ENCODE data around the gene ACTR1A.

- TF ChIP-seq EP300 (IDR thresholded peaks at IDR 0.05) (no peak), POLR2AphosphoS5 (IDR thresholded peaks at IDR 0.05) (no peak)
- TF ChIP-seq, protein P1, sequence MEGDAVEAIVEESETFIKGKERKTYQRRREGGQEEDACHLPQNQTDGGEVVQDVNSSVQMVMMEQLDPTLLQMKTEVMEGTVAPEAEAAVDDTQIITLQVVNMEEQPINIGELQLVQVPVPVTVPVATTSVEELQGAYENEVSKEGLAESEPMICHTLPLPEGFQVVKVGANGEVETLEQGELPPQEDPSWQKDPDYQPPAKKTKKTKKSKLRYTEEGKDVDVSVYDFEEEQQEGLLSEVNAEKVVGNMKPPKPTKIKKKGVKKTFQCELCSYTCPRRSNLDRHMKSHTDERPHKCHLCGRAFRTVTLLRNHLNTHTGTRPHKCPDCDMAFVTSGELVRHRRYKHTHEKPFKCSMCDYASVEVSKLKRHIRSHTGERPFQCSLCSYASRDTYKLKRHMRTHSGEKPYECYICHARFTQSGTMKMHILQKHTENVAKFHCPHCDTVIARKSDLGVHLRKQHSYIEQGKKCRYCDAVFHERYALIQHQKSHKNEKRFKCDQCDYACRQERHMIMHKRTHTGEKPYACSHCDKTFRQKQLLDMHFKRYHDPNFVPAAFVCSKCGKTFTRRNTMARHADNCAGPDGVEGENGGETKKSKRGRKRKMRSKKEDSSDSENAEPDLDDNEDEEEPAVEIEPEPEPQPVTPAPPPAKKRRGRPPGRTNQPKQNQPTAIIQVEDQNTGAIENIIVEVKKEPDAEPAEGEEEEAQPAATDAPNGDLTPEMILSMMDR (IDR thresholded peaks at IDR 0.05) = no peak
Measured at GRCh38 chr10:102467971-102468438, 34.5 kb downstream of the ACTR1A start.
